Hepatocyte (in vitro differentiated cells): ENCODE results near the gene C1orf53. TPM values are rescaled to one million over a fixed set of nuclear protein-coding genes. Genes with fewer than 3 reads are reported as not detected.
A peak's percentile ranks its signal among the peaks of the same experiment; 100 is the strongest.

Experiments used
- DNase-seq: peaks from one replicate; pipeline ENCODE4 v3.0.0-alpha.2; 2016; ENCODE audit warnings: low spot score
- H2AFZ ChIP-seq: fragments of 200-600 bp; sonication (generic); 2 replicates; pipeline ENCODE4 v1.6.0; 2016; ENCODE audit warnings: antibody characterized with exemption, mild to moderate bottlenecking
- H3K27ac ChIP-seq: fragments of 200-600 bp; sonication (generic); 2 replicates; pipeline ENCODE4 v1.5.1; 2016; ENCODE audit warnings: mild to moderate bottlenecking
- H3K27me3 ChIP-seq: fragments of 200-600 bp; sonication (generic); 2 replicates; pipeline ENCODE4 v1.6.1; 2016
- H3K36me3 ChIP-seq: fragments of 200-600 bp; sonication (generic); replicated peaks from 2 replicates; pipeline ENCODE4 v1.5.1; 2016; ENCODE audit warnings: low read depth; ENCODE audit not compliant: insufficient read depth
- H3K4me1 ChIP-seq: fragments of 200-600 bp; sonication (generic); 2 replicates; pipeline ENCODE4 v1.5.1; 2016; ENCODE audit warnings: mild to moderate bottlenecking, moderate library complexity; ENCODE audit not compliant: insufficient read depth
- H3K4me2 ChIP-seq: fragments of 200-600 bp; sonication (generic); 2 replicates; pipeline ENCODE4 v1.6.0; 2016
- H3K4me3 ChIP-seq: fragments of 200-600 bp; sonication (generic); 2 replicates; pipeline ENCODE4 v1.5.1; 2016; ENCODE audit warnings: mild to moderate bottlenecking
- H3K79me2 ChIP-seq: fragments of 200-600 bp; sonication (generic); 2 replicates; pipeline ENCODE4 v1.6.0; 2017; ENCODE audit warnings: mild to moderate bottlenecking
- H3K9me2 ChIP-seq: fragments of 200-600 bp; sonication (generic); replicated peaks from 2 replicates; pipeline ENCODE4 v1.6.0; 2017; ENCODE audit warnings: mild to moderate bottlenecking; ENCODE audit not compliant: insufficient read depth
- H3K9me3 ChIP-seq: fragments of 200-600 bp; sonication (generic); 2 replicates; pipeline ENCODE4 v1.5.1; 2016; ENCODE audit warnings: low read depth, mild to moderate bottlenecking
- H4K20me1 ChIP-seq: fragments of 200-600 bp; sonication (generic); 2 replicates; pipeline ENCODE4 v1.6.0; 2016; ENCODE audit warnings: mild to moderate bottlenecking; ENCODE audit not compliant: insufficient read depth, poor library complexity, severe bottlenecking
- CTCF ChIP-seq: fragments of 200-600 bp; sonication (generic); IDR thresholded peaks from 2 replicates; pipeline ENCODE4 v1.5.1; 2016; ENCODE audit warnings: antibody characterized with exemption, mild to moderate bottlenecking; ENCODE audit not compliant: poor library complexity
- EZH2 ChIP-seq: fragments of 200-600 bp; sonication (generic); IDR thresholded peaks from 2 replicates; pipeline ENCODE4 v1.6.1; 2016; ENCODE audit warnings: antibody characterized with exemption, mild to moderate bottlenecking, borderline replicate concordance
- EZH2phosphoT487 ChIP-seq: fragments of 200-600 bp; sonication (generic); IDR thresholded peaks from one replicate; pipeline ENCODE4 v1.6.1; 2018; ENCODE audit warnings: antibody characterized with exemption, mild to moderate bottlenecking, low read depth, moderate library complexity; ENCODE audit not compliant: unreplicated experiment, severe bottlenecking
- WGBS: methylation state at CpG from one replicate; pipeline ENCODE4 v1.1.6; 2016; ENCODE audit warnings: low lambda C conversion rate; ENCODE audit errors: missing lambda C conversion rate; 5-methylcytosine and 5-hydroxymethylcytosine counted together
- polyA plus RNA-seq: library from polyadenylated mRNA; unstranded; fragments of >200 nt; fragmentation: Nextera tagmentation; extraction: Ambion mirVana; gene quantifications from 2 replicates; pipeline ENCODE4 v1.2.1, GENCODE V29; 2016
- total RNA-seq: library from RNA; depleted of rRNA; stranded (reverse); fragments of >200 nt; gene quantifications from 2 replicates; pipeline ENCODE4 v1.2.3, GENCODE V29; 2014

Gene C1orf53
- total and polyA plus RNA-seq, 2 experiments from 2014 or later = 9.0 to 15.7 TPM

DNA sequence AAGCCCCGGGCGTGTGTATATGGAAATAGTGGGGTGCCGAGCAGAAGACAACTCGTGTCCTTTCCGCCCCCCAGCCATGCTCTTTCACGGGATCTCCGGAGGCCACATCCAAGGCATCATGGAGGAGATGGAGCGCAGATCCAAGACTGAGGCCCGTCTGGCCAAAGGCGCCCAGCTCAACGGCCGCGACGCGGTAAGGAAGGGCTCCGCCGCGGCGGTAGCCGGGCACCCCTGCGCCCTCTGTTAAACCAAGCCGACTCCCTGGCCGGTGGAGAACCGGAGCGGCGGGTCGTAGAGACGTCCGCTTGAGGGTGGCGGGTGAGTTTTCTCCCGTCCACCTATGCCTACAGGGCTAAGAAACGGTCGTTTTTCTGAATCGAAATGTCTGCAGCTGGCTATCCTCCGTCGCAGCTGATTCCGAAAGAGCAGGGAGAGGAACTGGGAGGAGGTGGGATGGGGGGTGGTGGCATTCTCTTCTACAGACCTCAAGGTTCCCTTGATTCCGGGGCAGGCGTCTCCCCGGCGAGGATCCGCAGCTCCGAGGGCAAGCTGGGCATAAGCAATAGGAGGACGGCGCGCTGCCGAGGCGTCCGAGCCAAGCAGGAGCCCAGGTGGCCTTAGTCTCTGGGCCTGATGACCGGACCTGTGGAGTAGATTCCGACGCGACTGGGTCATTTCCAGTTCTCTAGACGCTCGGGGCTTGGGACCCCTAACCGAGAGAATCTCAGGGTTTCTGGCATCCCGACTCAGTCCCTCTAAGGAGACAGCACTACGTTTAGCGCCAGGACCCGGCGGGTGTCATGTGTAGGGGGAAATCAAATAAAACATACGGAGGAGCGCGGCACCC, 15.6 kb downstream of the C1orf53 start:
- Histone ChIP-seq H3K4me1 (peaks cover 30% of the 10 kb centered on the region), H3K27me3 (peaks cover 100% of the 10 kb centered on the region)
- 2% methylated on average over 53 of the region's 64 CpGs for WGBS

DNA sequence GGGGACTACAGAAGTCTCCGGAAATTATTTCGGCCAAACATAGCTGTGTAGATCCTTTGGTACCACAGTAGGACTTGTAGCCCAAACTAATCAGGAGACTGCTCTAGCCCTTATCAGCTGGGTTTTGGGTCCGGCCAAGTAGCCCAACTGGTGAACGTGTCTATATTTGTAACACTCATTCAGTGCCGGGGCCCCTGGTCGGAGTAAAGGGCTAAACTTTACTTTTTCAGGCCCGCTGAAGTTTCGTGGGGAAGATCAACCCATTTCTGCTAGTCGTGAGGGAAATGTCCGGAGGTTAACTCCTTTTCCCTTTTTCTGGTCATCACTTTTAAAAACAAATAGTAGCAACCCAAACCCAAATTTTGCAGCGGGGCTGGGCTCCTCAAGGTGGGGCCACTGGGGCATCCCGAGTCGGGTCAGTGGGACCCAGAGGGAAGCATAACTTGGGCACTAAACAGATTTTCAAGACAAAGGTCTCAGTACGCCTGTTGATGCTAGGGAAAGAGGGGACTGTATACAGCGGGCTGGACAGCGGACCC, 16.4 kb downstream of the C1orf53 start:
- H2AFZ ChIP-seq = no peak overlapping the region
- H3K4me1 ChIP-seq = peaks cover 26% of the 10 kb centered on the region
- H3K4me2 ChIP-seq = no peak overlapping the region
- no peaks in the 10 kb centered on the region for H3K9me2 ChIP-seq
- WGBS = 7% methylated on average over 16 of the region's 16 CpGs
- no peaks in the 10 kb centered on the region for H3K36me3 ChIP-seq
- TF ChIP-seq CTCF = no peak
- no peak for TF ChIP-seq EZH2
- TF ChIP-seq EZH2phosphoT487 = no peak
- no peak overlapping the region for H3K4me3 ChIP-seq
- no peaks in the 10 kb centered on the region for H3K79me2 ChIP-seq
- peaks cover 100% of the 10 kb centered on the region for H3K27me3 ChIP-seq
- H3K27ac ChIP-seq = no peak overlapping the region
- no peaks in the 10 kb centered on the region for H4K20me1 ChIP-seq
- no peaks in the 10 kb centered on the region for H3K9me3 ChIP-seq
- no peak for DNase-seq

More for the DNA sequence above, 15.6 kb downstream of the C1orf53 start:
- DNase-seq = no peak
- H3K79me2 ChIP-seq = no peaks in the 10 kb centered on the region
- H3K36me3 ChIP-seq = no peaks in the 10 kb centered on the region
- TF ChIP-seq EZH2phosphoT487 = peak; percentile 83
- TF ChIP-seq CTCF = no peak
- TF ChIP-seq EZH2 = peak; percentile 89
- no peak overlapping the region for H3K27ac ChIP-seq
- H3K4me3 ChIP-seq = peak overlapping the region; percentile 7
- no peaks in the 10 kb centered on the region for H3K9me3 ChIP-seq
- peak overlapping the region; percentile 47 for H2AFZ ChIP-seq
- H4K20me1 ChIP-seq = no peaks in the 10 kb centered on the region
- no peaks in the 10 kb centered on the region for H3K9me2 ChIP-seq
- H3K4me2 ChIP-seq = peak overlapping the region; percentile 88

DNA sequence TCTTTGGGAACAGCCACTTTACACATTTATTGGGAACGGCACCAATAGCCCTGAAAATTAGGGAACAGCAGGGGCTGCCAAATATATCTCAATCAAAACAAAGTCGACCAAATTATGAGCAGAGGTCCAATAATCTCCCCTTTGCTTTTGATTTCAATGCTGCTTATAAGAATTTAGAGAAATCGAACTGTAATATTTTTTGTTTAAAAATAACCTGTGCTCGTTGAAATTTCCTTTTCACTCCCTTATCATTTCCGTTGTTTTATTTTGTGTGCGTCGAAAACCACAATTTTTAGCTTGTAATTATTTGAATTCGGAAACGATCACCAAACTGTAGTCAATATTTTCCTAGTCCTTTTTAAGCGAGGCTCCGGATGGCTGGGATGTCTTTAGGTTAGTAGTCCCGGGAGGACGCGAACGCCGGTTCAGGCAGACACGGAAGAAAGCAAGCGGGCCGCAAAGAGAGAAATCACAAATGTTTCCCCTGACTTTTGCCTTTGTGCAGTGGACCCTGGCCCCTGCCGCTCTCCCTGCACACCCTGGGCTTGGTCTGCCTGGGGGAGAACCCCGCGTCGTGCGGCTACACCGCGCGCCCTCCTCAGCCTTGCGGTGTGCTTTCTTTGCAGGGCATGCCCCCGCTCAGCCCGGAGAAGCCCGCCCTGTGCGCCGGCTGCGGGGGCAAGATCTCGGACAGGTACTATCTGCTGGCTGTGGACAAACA, 17.1 kb downstream of the C1orf53 start:
- Histone ChIP-seq H3K4me1 (peaks cover 26% of the 10 kb centered on the region), H3K4me2 (peak overlapping the region; percentile 49), H4K20me1 (no peaks in the 10 kb centered on the region), H3K9me2 (no peaks in the 10 kb centered on the region), H3K36me3 (no peaks in the 10 kb centered on the region), H3K79me2 (no peaks in the 10 kb centered on the region), H3K27ac (no peak overlapping the region), H3K27me3 (peaks cover 93% of the 10 kb centered on the region), H3K9me3 (no peaks in the 10 kb centered on the region), H3K4me3 (no peak overlapping the region), H2AFZ (peak overlapping the region; percentile 7)
- whole genome bisulfite sequencing = 4% methylated on average over 35 of the region's 35 CpGs
- TF ChIP-seq EZH2 (peak; percentile 97), EZH2phosphoT487 (no peak), CTCF (no peak)
- no peak for DNase-seq
